ENCODE measurements around the gene HAO1.

Gene HAO1

DNA sequence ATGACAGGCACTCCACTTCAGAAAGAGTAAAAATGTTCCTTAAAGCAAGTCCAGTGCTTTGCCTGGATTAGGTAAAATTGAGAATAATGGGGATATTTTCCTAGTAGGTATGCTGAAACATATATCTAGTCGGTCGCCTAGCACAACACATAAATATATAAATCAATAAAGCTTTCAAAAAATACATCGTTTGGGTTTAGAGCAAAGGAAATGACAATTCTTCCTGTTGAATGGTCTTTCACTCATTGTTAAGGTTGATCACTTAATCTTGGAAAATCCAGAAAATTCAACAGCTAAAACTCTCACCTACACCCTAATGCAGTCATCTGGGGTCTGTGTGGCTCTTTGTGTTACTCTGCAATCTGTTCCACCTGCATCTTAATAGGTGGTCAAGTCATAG is 13.9 kb downstream of the HAO1 start:
- no peak for FAIRE-seq

DNA sequence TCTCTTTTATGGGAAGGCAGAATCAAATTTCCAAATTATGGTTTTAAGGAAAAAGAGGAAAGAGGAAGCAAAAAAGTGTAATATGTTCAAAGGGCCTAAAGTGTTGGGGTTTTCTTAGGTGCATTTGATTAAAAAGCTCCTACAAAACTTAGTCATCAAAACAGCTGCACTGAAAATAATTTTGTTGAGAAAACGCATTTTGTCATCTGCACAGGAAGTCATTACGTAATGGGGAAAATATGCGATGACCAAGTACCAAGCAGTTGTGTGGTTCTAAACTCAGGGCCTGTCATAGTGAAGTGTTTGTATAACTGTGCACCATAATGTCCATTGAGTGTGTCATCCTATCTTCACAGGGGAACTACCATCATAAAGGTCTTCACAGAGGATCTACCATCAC is 15.6 kb downstream of the HAO1 start:
- FAIRE-seq: no peak

DNA sequence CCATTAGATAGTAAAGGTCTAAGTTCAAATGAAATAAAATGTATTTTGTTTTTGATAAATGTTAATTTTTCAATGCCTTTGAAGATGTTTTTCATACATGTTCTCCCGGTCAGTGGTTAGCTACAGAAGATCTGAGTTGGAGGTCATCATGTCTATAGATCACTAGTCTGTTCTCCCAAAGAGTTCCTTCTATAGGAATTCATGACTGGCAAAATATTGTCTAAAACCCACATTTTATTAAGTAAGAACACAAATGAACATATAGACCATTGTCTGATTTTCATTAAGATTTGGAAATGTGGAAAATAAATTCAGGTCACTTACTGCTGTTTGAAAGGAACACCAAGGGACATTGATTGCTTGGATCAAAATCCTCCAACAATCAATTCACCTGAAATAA is 23.6 kb downstream of the HAO1 start:
- no peak for FAIRE-seq

DNA sequence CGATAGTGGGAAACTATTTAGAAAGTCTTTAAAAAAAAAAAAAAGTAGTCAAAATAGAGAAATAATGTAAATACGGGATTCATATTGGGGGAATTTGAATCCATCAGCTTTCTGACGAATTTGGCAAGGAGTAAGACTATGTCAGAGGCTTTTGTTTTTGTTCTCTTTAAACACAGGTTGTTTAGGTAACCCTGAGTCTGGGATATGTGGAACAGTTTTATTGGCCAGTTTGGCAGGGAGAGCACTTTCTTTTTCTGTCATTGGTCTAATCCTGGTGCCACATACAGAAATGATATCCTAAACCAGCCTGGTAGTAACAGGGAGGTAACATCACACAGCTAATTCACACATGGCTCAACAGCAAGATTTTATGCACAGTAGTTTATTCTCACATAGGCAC is 27.7 kb downstream of the HAO1 start:
- FAIRE-seq: no peak

DNA sequence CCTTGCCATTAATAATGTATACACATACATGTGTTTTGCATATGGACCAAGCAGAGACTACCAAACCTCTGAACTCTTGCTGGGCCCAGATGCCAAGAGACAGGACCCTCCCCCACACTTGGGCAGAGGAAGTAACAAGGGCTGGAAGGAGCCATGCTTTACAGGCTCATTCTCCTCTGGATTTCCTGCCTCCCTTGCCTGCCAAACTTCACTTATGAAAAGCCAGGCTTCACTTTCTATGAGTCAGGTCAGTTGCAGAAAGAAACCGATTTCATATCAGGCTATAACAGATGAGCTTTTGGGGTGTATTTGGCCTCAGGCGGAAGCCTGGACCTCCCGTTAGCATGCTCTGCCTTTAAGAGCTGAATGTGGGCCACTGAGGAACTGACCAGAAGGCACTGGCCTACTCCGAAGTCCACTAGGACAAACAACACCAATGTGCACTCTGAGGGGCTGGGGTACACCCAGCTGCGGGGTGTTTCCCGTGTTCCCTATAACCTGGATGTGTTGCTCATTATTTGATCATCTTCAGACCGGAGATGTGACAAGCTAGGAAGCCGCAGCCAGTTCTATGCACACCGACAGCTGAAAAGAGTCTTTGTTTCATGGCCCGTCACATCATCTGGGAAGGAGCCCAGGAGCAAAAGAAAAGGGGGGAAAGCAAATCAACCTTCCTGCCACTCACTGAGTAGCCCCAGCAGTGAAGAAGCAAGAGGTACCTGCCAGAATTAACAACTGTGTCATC is 28.5 kb downstream of the HAO1 start:
- no peak for FAIRE-seq

DNA sequence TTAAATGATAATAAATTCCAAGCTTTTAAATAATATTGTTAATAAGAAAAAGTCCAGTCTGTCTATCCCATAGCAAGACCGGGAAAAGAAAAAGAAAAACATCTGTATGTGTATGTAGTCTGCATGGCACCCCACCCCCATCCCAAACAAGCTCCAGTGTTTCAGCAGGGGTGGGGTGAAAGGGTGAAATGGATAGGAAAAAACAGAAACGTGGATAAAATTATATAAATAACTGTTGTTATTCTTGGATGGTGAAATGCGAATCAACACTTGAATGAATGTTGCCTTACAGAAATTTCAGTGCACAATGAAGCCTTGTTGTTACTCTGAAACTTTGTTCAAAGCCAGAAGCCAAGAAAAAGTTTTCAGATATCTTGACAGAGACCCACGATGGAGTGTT is 31.4 kb downstream of the HAO1 start:
- FAIRE-seq: no peak

DNA sequence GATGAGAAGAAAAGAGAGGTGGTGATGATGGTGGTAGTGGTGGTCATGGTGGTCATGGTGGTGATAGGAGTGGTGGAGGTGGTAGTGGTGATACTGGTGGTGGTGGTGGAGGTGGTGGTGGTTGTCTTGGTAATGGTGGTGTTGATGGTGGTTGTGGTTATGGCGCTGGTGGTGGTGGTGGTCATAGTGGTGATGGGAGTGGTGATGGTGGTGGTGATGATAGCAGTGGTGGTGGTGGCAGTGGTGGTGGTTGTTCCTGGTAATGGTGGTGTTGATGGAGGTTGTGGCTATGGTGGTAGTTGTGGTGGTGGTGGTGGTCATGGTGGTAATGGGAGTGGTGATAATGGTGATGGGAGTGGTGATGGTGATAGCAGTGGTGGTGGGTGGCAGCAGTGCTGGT is 36.8 kb downstream of the HAO1 start:
- no peak for FAIRE-seq

DNA sequence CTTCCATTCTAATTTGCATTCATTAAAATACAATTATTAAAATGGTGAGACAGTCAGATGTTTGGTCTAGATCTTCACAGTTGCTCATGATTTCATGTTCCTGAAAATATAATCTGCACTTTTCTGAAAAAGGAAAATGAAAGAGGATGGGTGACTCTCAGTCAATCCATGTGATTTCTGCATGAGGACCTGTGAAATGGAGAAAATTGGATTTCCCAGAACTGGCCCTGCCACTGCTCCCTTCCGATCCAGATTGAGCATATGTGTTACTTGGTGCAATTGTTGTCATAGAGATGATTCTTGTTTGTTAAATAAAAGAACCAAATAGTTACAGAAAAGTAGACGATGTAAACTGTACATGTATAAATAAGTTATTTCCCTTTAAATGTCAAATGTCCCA is 37.4 kb downstream of the HAO1 start:
- no peak for FAIRE-seq

DNA sequence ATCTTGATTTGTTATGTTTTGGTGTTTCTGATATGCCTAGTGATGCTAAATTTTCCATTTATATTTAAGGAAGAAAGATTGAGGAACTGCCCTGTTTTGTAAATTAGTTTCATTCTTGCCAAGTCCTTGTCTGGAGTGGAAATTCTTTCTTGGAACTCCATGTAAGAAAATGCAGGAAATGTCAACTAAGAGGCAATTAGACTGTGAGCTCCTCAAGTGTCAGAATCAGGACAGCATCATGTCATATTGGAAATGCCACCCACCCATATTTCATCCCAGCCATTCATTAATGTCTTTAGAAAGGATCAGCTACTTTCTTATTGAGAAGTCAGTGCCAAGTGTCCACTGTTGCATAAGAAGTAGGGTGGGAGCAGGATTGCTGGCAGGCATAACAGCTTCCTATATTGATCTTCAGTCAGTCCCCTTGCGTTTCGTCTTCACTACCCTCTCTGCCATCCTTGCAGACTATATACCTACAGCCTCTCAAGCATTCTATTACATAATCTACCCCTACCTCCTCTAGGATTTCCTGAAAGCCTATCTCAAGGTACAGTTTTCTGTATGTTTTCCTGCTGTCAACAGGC is 42.4 kb downstream of the HAO1 start:
- FAIRE-seq: no peak

DNA sequence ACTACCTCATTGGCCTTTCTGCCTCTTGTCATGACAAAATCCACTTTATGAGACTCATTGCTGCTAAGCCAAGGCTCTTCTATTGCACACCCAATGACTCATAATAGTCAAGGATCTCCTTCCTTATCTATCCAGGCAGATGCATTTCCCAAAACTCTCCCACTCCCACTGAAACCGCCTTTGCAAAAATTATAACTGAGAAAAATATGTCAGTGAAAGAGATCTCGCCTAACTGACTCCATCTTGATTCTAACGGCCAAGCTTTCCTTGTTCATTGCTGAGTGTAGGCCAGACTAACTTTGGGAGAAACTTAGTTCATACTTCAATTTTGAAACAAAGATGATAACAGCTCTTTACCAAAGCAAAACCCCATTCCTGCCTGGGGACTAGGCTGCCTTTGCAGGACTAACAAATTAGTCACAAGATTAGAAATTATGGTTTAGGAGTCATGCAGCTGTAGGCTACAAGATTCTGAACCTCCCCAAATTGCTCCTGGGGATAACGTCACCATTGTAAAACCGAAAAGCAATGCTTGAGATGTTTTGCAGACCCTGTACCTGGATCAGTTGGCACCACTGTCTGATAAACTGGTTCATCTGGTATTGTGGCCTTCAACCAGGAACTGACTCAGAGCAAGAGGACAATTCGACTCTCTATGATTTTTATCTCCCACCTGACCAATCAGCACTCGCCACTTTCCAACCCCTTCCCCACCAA is 47.1 kb downstream of the HAO1 start:
- FAIRE-seq: no peak

DNA sequence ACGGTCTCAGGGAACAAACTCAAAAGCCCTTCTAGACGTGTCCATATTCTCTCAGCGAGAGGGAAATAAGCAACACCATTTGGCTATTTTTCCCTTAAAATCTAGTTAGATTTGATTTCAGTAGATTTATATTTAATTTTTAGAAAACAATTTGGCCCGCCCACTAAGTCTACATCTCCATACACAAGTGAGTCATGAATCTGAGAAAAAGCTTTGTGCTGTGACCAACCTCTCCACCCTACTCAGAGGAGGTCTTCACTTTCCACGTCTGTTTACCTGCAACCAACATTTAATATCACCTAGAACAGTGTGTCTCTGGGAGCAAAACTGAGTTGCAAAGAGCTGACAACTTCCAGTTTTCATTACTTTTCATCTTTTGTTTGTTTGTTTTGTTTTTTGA is 48.6 kb downstream of the HAO1 start:
- FAIRE-seq: no peak

DNA sequence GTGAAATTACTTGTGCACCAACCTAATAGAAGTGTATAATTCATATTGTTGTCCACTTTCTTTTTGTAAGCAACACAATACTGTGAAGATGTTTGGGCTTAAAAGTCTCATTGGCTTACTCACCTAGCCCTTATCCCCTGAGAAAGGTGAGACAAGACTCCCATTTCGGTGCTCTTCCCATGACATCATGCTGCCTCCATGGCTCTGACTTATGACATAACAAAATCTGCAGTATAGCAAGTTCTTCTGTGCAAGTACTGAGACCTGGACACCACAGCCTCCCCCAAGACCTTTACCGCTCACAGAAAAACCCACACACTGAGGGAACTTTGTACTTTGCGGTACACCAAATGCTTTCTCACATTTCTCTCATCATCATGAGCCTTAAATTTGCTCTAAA is 50.5 kb downstream of the HAO1 start:
- no peak for FAIRE-seq

DNA sequence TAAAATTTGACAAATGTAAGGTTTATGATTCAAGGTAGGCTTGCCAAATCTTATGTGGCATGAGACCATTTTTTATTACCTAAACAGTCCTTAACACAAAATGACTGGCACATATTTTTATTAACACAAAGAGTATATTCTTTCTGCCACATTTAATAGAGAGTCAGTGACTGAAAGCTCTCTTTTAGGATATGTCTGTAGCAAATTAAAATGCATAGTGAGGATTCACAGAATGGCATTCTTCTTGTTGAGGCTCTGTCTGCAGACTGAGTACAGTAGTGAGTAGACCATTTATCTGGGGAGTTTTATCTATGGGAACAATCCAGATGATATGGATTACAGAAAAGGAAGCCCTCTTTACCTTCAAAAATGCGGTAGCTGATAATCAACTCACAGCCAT is 56.5 kb downstream of the HAO1 start:
- FAIRE-seq: no peak

DNA sequence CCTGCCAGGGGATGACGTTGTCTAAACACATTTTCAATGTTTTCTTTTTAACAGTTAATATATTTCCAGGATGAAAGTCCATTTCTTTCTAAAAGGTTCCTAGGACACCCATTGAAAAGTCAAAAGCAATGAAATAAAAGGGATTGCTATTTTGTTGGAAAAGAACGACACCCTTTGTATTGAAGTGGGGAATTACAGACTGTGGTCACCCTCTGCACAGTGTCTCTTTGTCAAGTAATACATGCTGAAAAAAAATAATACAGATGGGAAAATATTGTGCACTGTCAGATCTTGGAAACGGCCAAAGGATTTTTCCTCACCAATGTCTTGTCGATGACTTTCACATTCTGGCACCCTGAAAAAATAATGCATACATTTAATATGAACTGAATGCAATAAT is 56.9 kb downstream of the HAO1 start:
- no peak for FAIRE-seq

DNA sequence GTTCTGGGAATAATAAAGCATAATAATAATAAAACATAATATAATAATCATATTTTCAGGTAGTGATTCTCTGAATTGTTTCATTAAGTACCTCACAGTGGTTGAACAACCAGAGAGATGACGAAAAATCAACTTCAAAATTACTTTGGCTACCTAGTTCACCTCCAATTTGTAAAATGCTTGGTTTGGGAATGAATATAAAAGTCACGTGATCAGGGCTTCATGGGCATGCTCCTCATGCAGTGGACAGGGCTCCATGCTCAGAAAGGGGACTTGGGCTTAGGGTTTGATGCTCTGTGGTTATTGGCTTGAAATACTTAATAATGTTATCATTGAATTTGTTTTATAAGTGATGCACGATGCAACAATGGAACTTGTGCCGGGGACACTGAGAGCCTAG is 58.2 kb downstream of the HAO1 start:
- FAIRE-seq: no peak

DNA sequence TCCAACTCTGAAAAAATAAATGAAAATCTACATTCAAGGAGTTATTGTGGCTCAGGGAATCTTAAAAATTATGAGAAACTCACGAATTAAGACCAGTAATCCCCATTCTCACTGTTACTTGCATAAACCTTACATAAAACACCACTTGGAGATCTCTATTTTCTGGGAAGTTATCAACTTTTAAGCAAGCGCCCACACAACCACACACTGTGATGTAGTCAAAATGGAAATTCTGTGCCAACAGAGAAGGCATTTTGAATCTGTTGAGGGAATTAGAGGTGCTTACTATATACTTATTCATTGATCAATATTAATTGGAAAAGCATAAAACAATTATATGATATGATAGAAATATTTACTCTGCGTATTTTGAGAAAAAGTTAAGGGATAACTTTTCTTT is 58.7 kb downstream of the HAO1 start:
- no peak for FAIRE-seq

DNA sequence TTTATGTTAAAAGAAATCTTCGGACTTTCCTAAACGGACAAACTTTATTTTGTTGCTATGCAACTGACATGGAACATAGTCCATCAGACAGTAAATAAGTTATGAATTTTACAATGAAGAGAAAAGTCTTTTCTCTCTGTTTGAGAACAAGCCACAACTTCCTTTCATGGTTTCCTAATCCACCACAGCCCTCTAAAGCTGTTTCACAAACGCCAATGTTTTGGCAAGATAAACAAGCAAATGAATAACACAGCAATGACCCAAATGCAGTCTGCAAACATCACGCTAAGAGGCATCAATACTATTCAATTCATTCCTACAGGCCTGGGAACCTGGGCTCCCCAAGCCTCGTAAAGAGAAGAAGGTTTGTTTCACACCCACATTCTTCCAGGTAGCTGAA is 60.4 kb downstream of the HAO1 start:
- FAIRE-seq: no peak

DNA sequence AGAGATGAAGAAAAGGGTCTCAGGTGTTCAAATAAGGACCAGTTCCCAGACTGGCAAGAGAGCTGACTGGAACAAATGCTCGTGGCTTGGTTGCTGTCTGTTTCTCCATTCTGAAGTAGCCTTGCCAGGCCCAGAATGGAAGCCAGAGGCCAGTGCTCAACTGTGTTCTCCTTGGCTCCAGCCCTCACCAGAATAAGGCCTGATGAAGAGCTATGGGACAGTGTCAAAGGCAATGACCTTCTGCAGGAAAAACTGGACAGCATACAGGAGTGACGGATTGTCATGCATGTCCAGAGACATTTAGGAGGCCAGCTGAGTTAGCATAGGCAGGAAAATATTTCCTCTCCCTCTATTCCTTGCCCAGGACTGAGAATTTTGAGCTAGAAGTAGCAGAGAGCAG is 72.2 kb downstream of the HAO1 start:
- FAIRE-seq: no peak

DNA sequence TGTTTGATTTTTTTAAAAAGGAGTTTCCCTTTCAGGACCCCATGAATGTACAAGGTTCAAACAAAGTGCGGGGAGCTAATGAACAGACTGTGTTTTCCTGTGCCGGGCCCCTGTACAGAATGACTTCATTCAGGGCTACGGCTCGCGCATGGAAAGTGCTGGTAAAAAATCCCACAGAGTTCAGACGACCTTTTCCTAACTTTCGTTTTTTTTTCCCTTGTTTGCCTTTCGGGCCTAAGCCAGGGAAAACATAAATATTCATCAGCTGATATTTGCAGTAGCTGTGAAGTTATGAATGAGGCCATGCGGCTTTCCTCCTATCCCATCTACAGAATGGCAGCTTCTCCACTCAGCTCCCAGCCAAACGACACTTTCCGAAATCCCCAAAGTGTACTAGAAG is 74.0 kb downstream of the HAO1 start:
- FAIRE-seq: no peak

DNA sequence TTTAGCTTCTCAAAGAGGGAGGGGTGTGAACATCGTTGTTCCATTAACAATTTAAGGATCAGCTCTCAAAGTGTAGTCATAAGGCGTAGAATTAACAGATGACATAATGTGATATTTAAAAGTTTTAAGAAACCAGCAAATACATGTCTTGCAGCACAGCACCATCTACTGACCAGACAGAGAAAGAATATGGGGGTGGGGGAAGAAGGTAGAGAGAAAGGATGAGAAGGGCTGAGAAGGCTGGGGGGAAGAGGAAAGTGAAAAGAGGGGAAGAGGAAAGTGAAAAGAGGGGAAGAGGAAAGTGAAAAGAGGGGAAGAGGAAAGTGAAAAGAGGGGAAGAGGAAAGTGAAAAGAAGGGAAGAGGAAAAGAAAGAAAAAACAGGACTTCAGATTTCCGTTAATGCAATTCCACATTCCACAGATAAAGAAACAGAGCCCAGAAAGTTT is 80.9 kb downstream of the HAO1 start:
- no peak for FAIRE-seq

DNA sequence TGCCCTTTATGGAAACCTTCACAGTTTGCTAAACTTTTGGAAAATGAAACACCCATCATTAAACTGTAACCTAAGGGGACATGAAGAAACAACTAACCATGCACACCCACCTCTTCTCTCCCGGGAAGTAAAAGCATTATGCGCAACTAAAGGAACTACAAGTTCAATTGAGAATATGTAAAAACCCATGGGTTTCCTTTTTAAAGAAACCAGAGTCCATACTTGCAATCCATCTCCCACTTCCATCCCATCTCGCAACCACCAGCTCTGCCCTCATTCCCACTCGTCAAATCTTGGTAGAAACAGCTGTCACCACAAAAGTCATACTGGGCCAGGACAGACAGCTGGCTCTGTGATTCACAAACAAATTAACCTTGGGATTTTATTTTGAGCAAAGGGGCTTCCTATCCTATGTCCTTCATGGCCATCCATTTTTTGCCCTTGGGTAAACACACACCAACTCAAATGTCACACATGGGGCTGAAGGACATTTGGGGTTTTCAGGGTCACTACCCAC is 81.5 kb downstream of the HAO1 start:
- no peak for FAIRE-seq

DNA sequence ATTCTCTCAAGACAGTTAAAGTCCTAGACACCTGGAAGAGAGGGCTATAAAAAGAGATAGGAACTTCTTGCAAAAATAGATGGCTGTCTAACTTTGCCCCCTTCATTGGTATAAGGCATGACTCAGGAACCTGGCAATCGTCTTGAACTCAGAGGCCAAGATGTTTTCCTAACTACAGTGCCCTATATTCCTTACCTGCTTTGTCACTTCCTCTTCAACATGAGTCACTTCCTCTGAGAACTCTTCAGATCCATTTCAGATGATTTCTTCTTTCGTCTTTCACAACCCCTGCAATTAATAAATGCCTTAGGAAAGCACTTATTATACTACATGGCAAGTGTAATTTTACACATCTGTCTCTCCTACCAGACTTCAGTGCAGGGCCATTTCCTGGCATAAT is 83.5 kb downstream of the HAO1 start:
- FAIRE-seq: no peak

DNA sequence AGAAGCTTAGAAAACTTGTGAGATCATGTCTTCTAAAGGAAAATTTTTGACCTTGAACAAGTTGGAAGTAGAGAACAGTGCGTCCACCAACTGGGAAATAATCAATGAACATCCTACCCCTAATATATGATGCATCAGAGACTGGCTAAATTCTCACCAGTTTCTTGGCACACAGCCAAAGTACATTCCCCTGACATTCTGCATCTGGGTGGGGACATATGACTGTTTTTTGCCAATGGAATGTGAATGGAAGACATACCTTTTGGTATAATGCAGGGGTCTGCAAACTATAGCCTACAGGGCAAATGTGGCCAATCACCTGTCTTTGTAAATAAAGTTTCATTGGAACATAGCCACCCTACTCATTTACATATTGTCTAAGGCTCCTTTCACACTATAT is 84.7 kb downstream of the HAO1 start:
- no peak for FAIRE-seq

DNA sequence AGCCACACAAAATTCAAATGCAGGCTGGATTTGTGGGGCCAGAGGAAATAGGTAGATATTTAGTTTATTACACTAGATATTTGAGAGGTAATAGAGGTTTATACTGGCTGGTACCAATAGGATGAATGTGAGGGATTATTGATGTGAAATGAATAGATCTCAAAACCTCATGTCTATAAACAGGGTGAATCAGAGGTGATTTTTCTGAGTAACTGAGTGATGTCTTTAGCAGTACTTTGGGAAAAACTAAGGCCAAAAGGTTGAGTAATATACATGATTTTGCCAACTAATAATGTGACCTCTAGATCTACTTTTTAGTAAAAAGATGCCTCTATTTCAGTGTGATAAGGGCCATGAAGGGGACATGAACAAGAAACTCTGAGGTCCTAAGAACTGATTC is 86.8 kb downstream of the HAO1 start:
- FAIRE-seq: no peak
